ENCODE measurements around the gene FCGBP.
"Not testable (repeated sequence)": the region's sequence is repeated elsewhere in the genome, so short reads cannot be mapped to it uniquely, and the experiment has no call there.

DNA sequence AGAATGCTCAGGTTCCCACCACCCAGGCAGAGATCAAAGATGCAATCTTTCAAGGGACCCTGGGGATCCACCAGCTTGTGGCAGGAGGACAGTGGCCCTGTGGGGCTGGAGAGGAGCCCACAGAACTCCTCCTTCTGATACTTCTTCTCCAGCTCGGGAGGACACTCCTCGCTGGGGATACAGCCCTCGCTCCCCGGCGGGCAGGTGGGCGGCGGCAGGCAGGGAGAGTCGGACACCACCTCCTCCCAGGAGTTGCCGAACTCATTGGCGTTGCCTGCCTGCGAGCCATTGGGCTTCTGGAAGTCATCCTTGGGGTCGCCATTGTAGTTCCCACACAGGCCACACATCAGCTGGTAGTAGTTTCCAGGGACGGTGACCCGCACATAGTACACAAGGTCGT is 32.1 kb downstream of the FCGBP start:
- TF ChIP-seq, protein P1, sequence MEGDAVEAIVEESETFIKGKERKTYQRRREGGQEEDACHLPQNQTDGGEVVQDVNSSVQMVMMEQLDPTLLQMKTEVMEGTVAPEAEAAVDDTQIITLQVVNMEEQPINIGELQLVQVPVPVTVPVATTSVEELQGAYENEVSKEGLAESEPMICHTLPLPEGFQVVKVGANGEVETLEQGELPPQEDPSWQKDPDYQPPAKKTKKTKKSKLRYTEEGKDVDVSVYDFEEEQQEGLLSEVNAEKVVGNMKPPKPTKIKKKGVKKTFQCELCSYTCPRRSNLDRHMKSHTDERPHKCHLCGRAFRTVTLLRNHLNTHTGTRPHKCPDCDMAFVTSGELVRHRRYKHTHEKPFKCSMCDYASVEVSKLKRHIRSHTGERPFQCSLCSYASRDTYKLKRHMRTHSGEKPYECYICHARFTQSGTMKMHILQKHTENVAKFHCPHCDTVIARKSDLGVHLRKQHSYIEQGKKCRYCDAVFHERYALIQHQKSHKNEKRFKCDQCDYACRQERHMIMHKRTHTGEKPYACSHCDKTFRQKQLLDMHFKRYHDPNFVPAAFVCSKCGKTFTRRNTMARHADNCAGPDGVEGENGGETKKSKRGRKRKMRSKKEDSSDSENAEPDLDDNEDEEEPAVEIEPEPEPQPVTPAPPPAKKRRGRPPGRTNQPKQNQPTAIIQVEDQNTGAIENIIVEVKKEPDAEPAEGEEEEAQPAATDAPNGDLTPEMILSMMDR (IDR thresholded peaks at IDR 0.05; ENCODE audit: insufficient read depth, low read length, poor library complexity, severe bottlenecking), result not testable (repeated sequence)
- not testable (repeated sequence) for TF ChIP-seq EZH2phosphoT487 (conservative IDR thresholded peaks at IDR 0.05; ENCODE audit: low read length)

All from SU-DHL-6 (cell line).